Endothelial cell of umbilical vein (primary cell): ENCODE data around the gene ADGRG4. TPM values are rescaled to one million over a fixed set of nuclear protein-coding genes. Genes with fewer than 3 reads are reported as not detected.

Source experiments
- BruUV-seq: library from RNA; stranded (reverse); fragments of 400-500 nt; replicated peaks from 2 replicates; lab custom pipeline; 2021; lab: Mats Ljungman, UMichigan
- CTCF ChIA-PET: fragments of 300-600, 350-600 bp; sonication (Branson Sonifier 250); formaldehyde crosslinking; loops from one replicate; lab custom pipeline; 2021; ENCODE audit warnings: antibody characterized with exemption, inconsistent platforms; lab: Charles Lee
- POLR2A ChIA-PET: fragments of 300-600, 350-600 bp; sonication (Branson Sonifier 250); formaldehyde crosslinking; loops from one replicate; lab custom pipeline; 2021; ENCODE audit warnings: antibody characterized with exemption, inconsistent platforms; lab: Charles Lee
- DNase-seq: peaks from one replicate; pipeline ENCODE4 v3.0.0-alpha.2; 2011; ENCODE audit warnings: low read depth, low spot score
- FAIRE-seq: peaks from 2 replicates; lab custom pipeline; 2011; peaks lifted over from hg19 to GRCh38; lab: Jason Lieb, UNC
- H2AFZ ChIP-seq: 2 replicates; pipeline ENCODE4 v1.6.0; 2012; ENCODE audit warnings: low read depth, low read length, control low read depth, inconsistent platforms
- H3K27ac ChIP-seq: 2 replicates; pipeline ENCODE4 v1.5.1; 2011; ENCODE audit warnings: low read depth, mild to moderate bottlenecking, control low read depth, low read length, moderate library complexity; ENCODE audit not compliant: insufficient read depth
- H3K27me3 ChIP-seq, 2 experiments: 2 replicates each; pipeline versions ENCODE4 v1.6.0 to v1.6.1; 2011; ENCODE audit warnings: low read length in 2 of 2, mixed read lengths in 1 of 2; ENCODE audit not compliant: control insufficient read depth in 2 of 2, insufficient read depth in 2 of 2
- H3K36me3 ChIP-seq, 2 experiments: 2 replicates in 1 of 2; 3 replicates in 1 of 2; pipeline ENCODE4 v1.5.1; 2011; ENCODE audit warnings: low read length in 2 of 2, mild to moderate bottlenecking in 1 of 2, moderate library complexity in 1 of 2; ENCODE audit not compliant: control insufficient read depth in 2 of 2, insufficient read depth in 2 of 2; ENCODE audit errors: extremely low read depth in 1 of 2
- H3K4me1 ChIP-seq: 3 replicates; pipeline ENCODE4 v1.5.1; 2011; ENCODE audit warnings: mild to moderate bottlenecking, low read length; ENCODE audit not compliant: control insufficient read depth, insufficient read depth; ENCODE audit errors: extremely low read depth
- H3K4me2 ChIP-seq: 2 replicates; pipeline ENCODE4 v1.6.1; 2011; ENCODE audit warnings: low read length, control low read depth, mixed read lengths; ENCODE audit not compliant: insufficient read depth
- H3K4me3 ChIP-seq, 3 experiments: fragments of 200-600 bp in 1 of 3; sonication (generic), shearing (Covaris generic) in 1 of 3; replicated peaks in 1 of 3; 2 replicates each; pipeline ENCODE4 v1.5.1; 2011 to 2016; ENCODE audit warnings: control low read depth in 3 of 3, low read length in 3 of 3, mild to moderate bottlenecking in 2 of 3, inconsistent platforms in 1 of 3, low read depth in 1 of 3, moderate library complexity in 1 of 3; ENCODE audit not compliant: insufficient read depth in 1 of 3
- H3K79me2 ChIP-seq: 2 replicates; pipeline ENCODE4 v1.6.0; 2012; ENCODE audit warnings: low read length, inconsistent platforms; ENCODE audit not compliant: control insufficient read depth, insufficient read depth
- H3K9ac ChIP-seq: replicated peaks from 2 replicates; pipeline ENCODE3; 2011; ENCODE audit warnings: low read length, control low read depth; ENCODE audit not compliant: insufficient read depth; ENCODE audit errors: extremely low read depth
- H3K9me1 ChIP-seq: replicated peaks from 3 replicates; pipeline ENCODE4 v1.6.0; 2011; ENCODE audit warnings: mild to moderate bottlenecking, low read length; ENCODE audit not compliant: control insufficient read depth, insufficient read depth; ENCODE audit errors: extremely low read depth
- H3K9me3 ChIP-seq: replicated peaks from 2 replicates; pipeline ENCODE4 v1.5.1; 2012; ENCODE audit warnings: low read length, inconsistent platforms; ENCODE audit not compliant: control insufficient read depth, insufficient read depth
- H4K20me1 ChIP-seq: replicated peaks from 2 replicates; pipeline ENCODE3; 2011; ENCODE audit warnings: mild to moderate bottlenecking, low read length; ENCODE audit not compliant: control insufficient read depth, insufficient read depth; ENCODE audit errors: extremely low read depth
- CTCF ChIP-seq, 2 donors: IDR thresholded peaks; 1 replicate in 1 of 2; 2 replicates in 1 of 2; pipeline ENCODE4 v1.5.1; 2011; ENCODE audit warnings: low read length in 2 of 2, mild to moderate bottlenecking in 2 of 2, moderate library complexity in 2 of 2, control low read depth in 1 of 2, inconsistent platforms in 1 of 2, low read depth in 1 of 2; ENCODE audit not compliant: insufficient read depth in 1 of 2; ENCODE audit errors: extremely low read depth in 1 of 2
- EZH2 ChIP-seq: IDR thresholded peaks from 2 replicates; pipeline ENCODE4 v1.6.1; 2012; ENCODE audit warnings: borderline replicate concordance, low read depth, mild to moderate bottlenecking, moderate library complexity, low read length, inconsistent platforms; ENCODE audit not compliant: severe bottlenecking
- FOS ChIP-seq: IDR thresholded peaks from 2 replicates; pipeline ENCODE4 v1.6.1; 2011; ENCODE audit warnings: mild to moderate bottlenecking, low read length, moderate library complexity, borderline replicate concordance; ENCODE audit not compliant: insufficient read depth
- GATA2 ChIP-seq: IDR thresholded peaks from 2 replicates; pipeline ENCODE4 v1.7.0; 2011; ENCODE audit warnings: low read depth, mild to moderate bottlenecking, moderate library complexity, mixed read lengths, low read length; ENCODE audit not compliant: insufficient read length, insufficient read depth
- JUN ChIP-seq: IDR thresholded peaks from 2 replicates; pipeline ENCODE4 v1.6.1; 2011; ENCODE audit warnings: borderline replicate concordance, low read depth; ENCODE audit not compliant: insufficient read length, insufficient read depth
- MYC ChIP-seq: IDR thresholded peaks from one replicate; pipeline ENCODE4 v1.6.1; 2011; ENCODE audit warnings: mild to moderate bottlenecking, low read depth, low read length
- POLR2A ChIP-seq: IDR thresholded peaks from 2 replicates; pipeline ENCODE4 v1.6.1; 2012; ENCODE audit warnings: low read depth, mild to moderate bottlenecking, control low read depth, low read length
- POLR2AphosphoS5 ChIP-seq: IDR thresholded peaks from 2 replicates; pipeline ENCODE4 v1.6.1; 2012; ENCODE audit warnings: low read depth, mild to moderate bottlenecking, control low read depth, low read length, moderate library complexity; ENCODE audit not compliant: insufficient read depth
- dilution Hi-C: fragments of 300-500 bp; cut with MboI; formaldehyde crosslinking; loops from one replicate; pipeline ENCODE4 v1.15.0; 2019; ENCODE audit warnings: low sequenced_read_pairs; ENCODE audit not compliant: extremely low pct_ligation_motif_present
- intact Hi-C: fragments of 100-400 bp; cut with micrococcal nuclease; formaldehyde crosslinking; loops from one replicate; pipeline ENCODE4 v1.10.0; 2022
- polyA plus RNA-seq, 4 experiments: library from polyadenylated mRNA; depleted of rRNA in 3 of 4; stranded (reverse) in 3 of 4; unstranded in 1 of 4; fragments of >200 nt; gene quantifications; 2 replicates each; pipeline versions ENCODE4 v1.2.1 to v1.2.3, GENCODE V29; 2011 to 2012; ENCODE audit warnings: missing spikeins in 1 of 4
- total RNA-seq: library from RNA; stranded (reverse); gene quantifications from 2 replicates; pipeline ENCODE4 v1.2.3, GENCODE V29; 2021
- TF ChIP-seq, protein P1 (sequence below): IDR thresholded peaks from 2 replicates; pipeline ENCODE4 v1.6.1; 2011; ENCODE audit not compliant: insufficient read depth, insufficient read length

The ADGRG4 gene
- total and polyA plus RNA-seq, 2 donors (not counting 3 experiments of a cell fraction or from before 2014, with no cell fraction given), result 0.04 to 0.08 TPM

DNA sequence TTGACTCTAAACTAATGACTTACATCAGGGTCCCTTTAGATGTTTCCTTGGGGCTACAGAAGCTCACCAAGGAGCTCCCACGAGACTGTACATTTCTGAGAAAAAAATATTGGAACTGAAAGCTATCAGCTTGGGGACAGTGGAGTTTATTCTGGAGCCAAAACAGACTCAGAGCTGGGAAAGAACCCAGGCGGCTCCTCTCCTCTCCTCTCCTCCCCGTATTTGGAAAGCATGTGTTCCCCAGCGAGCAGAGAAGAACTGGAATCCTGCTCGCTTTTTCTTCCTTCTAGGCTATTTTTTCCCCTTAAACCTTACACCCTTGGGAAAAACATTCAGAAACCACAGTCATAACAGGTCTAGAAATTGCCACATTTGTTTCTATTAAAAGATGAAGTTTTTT lies 45.2 kb upstream of the ADGRG4 start:
- no peaks in the 10 kb centered on the region for H3K9me3 ChIP-seq
- POLR2A ChIA-PET, result no interaction called here
- BruUV-seq, result no TSS peak
- CTCF ChIA-PET, result interaction anchor here (1.4 to 1.6 kb wide), 2 partner anchors 13 to 227 kb away, joined by 4 to 9 read pairs; no protein-coding TSS in a partner anchor
- intact Hi-C loops (no loop called here), dilution Hi-C loops (no loop called here)
- no peaks in the 10 kb centered on the region for H4K20me1 ChIP-seq
- peaks cover 18% of the 10 kb centered on the region for H3K4me1 ChIP-seq
- H3K4me3 ChIP-seq, result no peak overlapping the region
- TF ChIP-seq POLR2AphosphoS5 (no peak), GATA2 (no peak), JUN (no peak), CTCF (IDR thresholded peaks at IDR 0.05; ENCODE audit: extremely low read depth in 1 of 2, insufficient read depth in 1 of 2, low read depth in 1 of 2, low read length in 2 of 2) (no peak), FOS (no peak), POLR2A (no peak), MYC (no peak), EZH2 (no peak)
- TF ChIP-seq, protein P1, sequence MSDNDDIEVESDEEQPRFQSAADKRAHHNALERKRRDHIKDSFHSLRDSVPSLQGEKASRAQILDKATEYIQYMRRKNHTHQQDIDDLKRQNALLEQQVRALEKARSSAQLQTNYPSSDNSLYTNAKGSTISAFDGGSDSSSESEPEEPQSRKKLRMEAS, result no peak
- no peak overlapping the region for H3K9ac ChIP-seq
- no peaks in the 10 kb centered on the region for H3K36me3 ChIP-seq
- peaks cover 2% of the 10 kb centered on the region for H3K79me2 ChIP-seq
- H3K9me1 ChIP-seq, result no peaks in the 10 kb centered on the region
- H3K27me3 ChIP-seq, result no peaks in the 10 kb centered on the region
- H3K27ac ChIP-seq, result no peak overlapping the region
- no peak overlapping the region for H3K4me2 ChIP-seq
- no peak overlapping the region for H2AFZ ChIP-seq
- no peak for FAIRE-seq
- no peak for DNase-seq
